ENCODE data around the gene DPM2. TPM values are rescaled to one million over a fixed set of nuclear protein-coding genes. Genes with fewer than 3 reads are reported as not detected.

The DPM2 gene
- total RNA-seq, 1 donor from 2014 or later = 26.2 TPM

DNA sequence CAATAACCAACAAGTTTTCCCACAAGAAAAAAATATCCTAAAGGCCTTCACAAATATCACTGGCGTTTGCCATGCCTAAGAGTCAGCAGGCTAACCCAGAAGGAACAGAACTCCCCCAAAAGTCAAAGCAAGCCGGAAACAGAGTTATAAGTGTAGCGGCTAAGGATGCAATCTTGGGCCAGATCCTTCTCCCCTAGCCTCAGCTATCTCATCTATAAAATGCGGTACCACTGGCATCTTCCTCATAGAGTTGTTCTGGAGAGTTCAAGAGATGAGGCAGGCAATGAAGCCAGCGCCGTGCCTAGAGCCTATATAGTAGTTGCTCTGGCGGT lies 632 bp downstream of the DPM2 start:
- DNase-seq (ENCODE audit: low read depth) = no peak
- peak overlapping the region; percentile 96 for H3K4me3 ChIP-seq (ENCODE audit: low read depth, low read length)
- TF ChIP-seq, protein P1, sequence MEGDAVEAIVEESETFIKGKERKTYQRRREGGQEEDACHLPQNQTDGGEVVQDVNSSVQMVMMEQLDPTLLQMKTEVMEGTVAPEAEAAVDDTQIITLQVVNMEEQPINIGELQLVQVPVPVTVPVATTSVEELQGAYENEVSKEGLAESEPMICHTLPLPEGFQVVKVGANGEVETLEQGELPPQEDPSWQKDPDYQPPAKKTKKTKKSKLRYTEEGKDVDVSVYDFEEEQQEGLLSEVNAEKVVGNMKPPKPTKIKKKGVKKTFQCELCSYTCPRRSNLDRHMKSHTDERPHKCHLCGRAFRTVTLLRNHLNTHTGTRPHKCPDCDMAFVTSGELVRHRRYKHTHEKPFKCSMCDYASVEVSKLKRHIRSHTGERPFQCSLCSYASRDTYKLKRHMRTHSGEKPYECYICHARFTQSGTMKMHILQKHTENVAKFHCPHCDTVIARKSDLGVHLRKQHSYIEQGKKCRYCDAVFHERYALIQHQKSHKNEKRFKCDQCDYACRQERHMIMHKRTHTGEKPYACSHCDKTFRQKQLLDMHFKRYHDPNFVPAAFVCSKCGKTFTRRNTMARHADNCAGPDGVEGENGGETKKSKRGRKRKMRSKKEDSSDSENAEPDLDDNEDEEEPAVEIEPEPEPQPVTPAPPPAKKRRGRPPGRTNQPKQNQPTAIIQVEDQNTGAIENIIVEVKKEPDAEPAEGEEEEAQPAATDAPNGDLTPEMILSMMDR (conservative IDR thresholded peaks at IDR 0.05; ENCODE audit: low read depth, low read length) = no peak

- no peak for DNase-seq (ENCODE audit: low read depth)
- peak overlapping the region; percentile 96 for H3K4me3 ChIP-seq (ENCODE audit: low read depth, low read length)
- TF ChIP-seq, protein P1 (conservative IDR thresholded peaks at IDR 0.05; ENCODE audit: low read depth, low read length) = no peak
Observed at GRCh38 chr9:127936347-127936852, 1.3 kb downstream of the DPM2 start.

- no peak for DNase-seq (ENCODE audit: low read depth)
- TF ChIP-seq, protein P1 (conservative IDR thresholded peaks at IDR 0.05; ENCODE audit: low read depth, low read length) = no peak
- H3K4me3 ChIP-seq (ENCODE audit: low read depth, low read length) = no peak overlapping the region
Observed at GRCh38 chr9:127935765-127936221, 1.9 kb downstream of the DPM2 start.

- TF ChIP-seq, protein P1 (conservative IDR thresholded peaks at IDR 0.05; ENCODE audit: low read depth, low read length) = no peak
- no peak overlapping the region for H3K4me3 ChIP-seq (ENCODE audit: low read depth, low read length)
- no peak for DNase-seq (ENCODE audit: low read depth)
Observed at GRCh38 chr9:127934986-127935385, 2.7 kb downstream of the DPM2 start.

DNA sequence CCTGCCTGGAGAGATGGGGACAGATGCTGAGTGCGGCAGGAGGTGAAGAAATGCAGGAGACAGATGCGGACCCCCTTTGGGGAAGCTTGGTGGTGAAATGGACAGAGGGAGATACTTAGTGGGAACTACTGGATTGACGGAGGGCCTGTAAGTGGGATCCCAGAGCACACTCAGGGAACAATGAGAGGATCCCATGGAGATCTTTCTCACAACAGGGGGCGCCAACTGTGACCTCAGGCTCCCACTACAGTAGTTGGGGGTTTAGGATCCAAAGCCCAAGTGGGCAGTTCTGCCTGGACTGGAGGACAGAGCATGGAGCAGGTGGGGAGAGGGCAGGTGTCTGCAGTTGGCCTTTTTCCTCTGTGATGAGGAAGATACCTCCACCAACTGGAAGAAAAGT lies 3.4 kb downstream of the DPM2 start:
- TF ChIP-seq, protein P1 (conservative IDR thresholded peaks at IDR 0.05; ENCODE audit: low read depth, low read length) = no peak
- H3K4me3 ChIP-seq (ENCODE audit: low read depth, low read length) = no peak overlapping the region
- DNase-seq (ENCODE audit: low read depth) = no peak

GRCh38 chr9:127931092-127931881 lies 6.4 kb downstream of the DPM2 start:
- DNase-seq (ENCODE audit: low read depth) = no peak
- H3K4me3 ChIP-seq (ENCODE audit: low read depth, low read length) = peak overlapping the region; percentile 59
- TF ChIP-seq, protein P1 (conservative IDR thresholded peaks at IDR 0.05; ENCODE audit: low read depth, low read length) = no peak

Data from epithelial cell of proximal tubule (primary cell).